Fibroblast of mammary gland (primary cell): ENCODE measurements around the gene TRPM3.

ENCODE experiments used
- DNase-seq: peaks from one replicate; pipeline ENCODE4 v3.0.0-alpha.2; 2010; ENCODE audit warnings: low read depth
- H3K4me3 ChIP-seq: 2 replicates; pipeline ENCODE4 v1.5.1; 2011; ENCODE audit warnings: low read depth, mild to moderate bottlenecking, low read length, moderate library complexity; ENCODE audit not compliant: control insufficient read depth
- CTCF ChIP-seq: conservative IDR thresholded peaks from 2 replicates; pipeline ENCODE4 v1.5.1; 2011; ENCODE audit warnings: low read depth, low read length, inconsistent platforms; ENCODE audit not compliant: control insufficient read depth, insufficient read depth

Gene TRPM3

GRCh38 chr9:70948744-70949143 is 172.7 kb downstream of the TRPM3 start:
- no peak for DNase-seq
- no peak for TF ChIP-seq CTCF
- no peak overlapping the region for H3K4me3 ChIP-seq

GRCh38 chr9:70947511-70947910 is 173.9 kb downstream of the TRPM3 start:
- TF ChIP-seq CTCF = no peak
- no peak for DNase-seq
- H3K4me3 ChIP-seq = no peak overlapping the region

GRCh38 chr9:70947086-70947485 is 174.3 kb downstream of the TRPM3 start:
- no peak for TF ChIP-seq CTCF

GRCh38 chr9:70945301-70945700 is 176.1 kb downstream of the TRPM3 start:
- no peak for TF ChIP-seq CTCF
- DNase-seq = peak; percentile 17
- no peak overlapping the region for H3K4me3 ChIP-seq

More at GRCh38 chr9:70947086-70947485, 174.3 kb downstream of the TRPM3 start:
- DNase-seq = peak; percentile 42
- H3K4me3 ChIP-seq = no peak overlapping the region

- TF ChIP-seq CTCF = no peak
- H3K4me3 ChIP-seq = no peak overlapping the region
- no peak for DNase-seq
Measured at GRCh38 chr9:70941191-70941590, 180.2 kb downstream of the TRPM3 start.

- no peak for TF ChIP-seq CTCF
- no peak for DNase-seq
- H3K4me3 ChIP-seq = no peak overlapping the region
Measured at GRCh38 chr9:70940605-70941004, 180.8 kb downstream of the TRPM3 start.

GRCh38 chr9:70936536-70936935 is 184.9 kb downstream of the TRPM3 start:
- TF ChIP-seq CTCF = no peak
- no peak for DNase-seq
- no peak overlapping the region for H3K4me3 ChIP-seq
